ENCODE results near the gene FGD6. TPM values are rescaled to one million over a fixed set of nuclear protein-coding genes. Genes with fewer than 3 reads are reported as not detected.

FGD6 gene
- polyA plus RNA-seq, 1 donor (not counting 4 experiments of a cell fraction or from before 2014, with no cell fraction given), result 54.2 TPM

DNA sequence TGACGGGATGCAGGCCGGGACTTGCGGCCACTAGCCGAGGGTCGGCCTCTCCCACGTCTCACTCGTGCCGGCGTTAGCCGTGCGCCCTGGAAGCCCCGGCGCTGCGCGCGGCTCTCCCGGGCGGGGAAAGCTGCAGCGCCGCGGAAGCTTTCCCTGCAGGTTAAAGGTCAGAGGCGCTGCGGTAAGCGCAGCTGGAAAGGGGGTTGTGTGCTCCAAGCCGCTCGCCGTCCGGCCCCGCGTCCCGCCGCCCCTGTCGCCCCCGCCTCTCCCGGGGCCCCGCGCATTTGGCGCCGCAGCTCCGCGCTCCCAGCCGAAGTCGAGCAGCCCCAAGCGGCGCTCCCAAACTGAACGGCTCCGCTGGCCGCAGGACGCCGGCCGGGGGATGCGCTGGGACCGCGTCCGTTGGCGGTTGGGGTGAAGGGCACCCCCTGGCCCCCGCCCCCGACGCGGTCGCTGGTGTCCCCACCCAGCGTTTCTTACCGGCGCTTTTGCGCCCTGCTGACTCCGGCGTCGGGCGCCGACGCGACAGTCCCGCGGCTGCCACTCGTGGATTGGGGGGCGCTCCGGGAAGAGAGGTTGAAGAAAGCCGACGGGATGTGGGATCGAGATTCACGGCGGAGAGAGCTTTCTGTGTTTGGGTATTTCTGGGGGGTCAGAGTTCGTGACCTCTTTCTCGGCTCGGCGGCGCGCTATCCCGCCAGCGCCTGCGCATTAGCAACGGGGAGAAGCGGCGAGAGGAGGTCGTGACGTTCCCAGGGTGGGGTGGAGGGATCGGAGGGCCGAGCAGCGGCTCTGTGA is 144.2 kb downstream of the FGD6 start, which contains the start of gene NR2C1:
Gene NR2C1 (minus strand): TSS at position 719 of the 798 bp plus-strand sequence. CDS start 6,234 bp downstream, outside the sequence.
- peak within 1 kb of the TSS; percentile 77 to 90 (median 79) for H3K4me3 ChIP-seq (ENCODE audit: control insufficient read depth in 2 of 3, extremely low read depth in 1 of 3, insufficient read depth in 2 of 3, low read depth in 1 of 3, low read length in 3 of 3)
- no peaks in the 10 kb centered on the region for H4K20me1 ChIP-seq (ENCODE audit: control insufficient read depth, extremely low read depth, insufficient read depth, low read length)
- H3K9me3 ChIP-seq (ENCODE audit: control insufficient read depth, low read depth, low read length), result no peaks in the 10 kb centered on the region
- H3K27me3 ChIP-seq (ENCODE audit: control insufficient read depth, extremely low read depth, insufficient read depth, low read length), result no peaks in the 10 kb centered on the region
- peaks cover 40% of the 10 kb centered on the region for H3K79me2 ChIP-seq (ENCODE audit: control insufficient read depth, insufficient read depth, low read length)
- H3K9me1 ChIP-seq (ENCODE audit: control insufficient read depth, extremely low read depth, insufficient read depth, low read length), result no peaks in the 10 kb centered on the region
- TF ChIP-seq, protein P1, sequence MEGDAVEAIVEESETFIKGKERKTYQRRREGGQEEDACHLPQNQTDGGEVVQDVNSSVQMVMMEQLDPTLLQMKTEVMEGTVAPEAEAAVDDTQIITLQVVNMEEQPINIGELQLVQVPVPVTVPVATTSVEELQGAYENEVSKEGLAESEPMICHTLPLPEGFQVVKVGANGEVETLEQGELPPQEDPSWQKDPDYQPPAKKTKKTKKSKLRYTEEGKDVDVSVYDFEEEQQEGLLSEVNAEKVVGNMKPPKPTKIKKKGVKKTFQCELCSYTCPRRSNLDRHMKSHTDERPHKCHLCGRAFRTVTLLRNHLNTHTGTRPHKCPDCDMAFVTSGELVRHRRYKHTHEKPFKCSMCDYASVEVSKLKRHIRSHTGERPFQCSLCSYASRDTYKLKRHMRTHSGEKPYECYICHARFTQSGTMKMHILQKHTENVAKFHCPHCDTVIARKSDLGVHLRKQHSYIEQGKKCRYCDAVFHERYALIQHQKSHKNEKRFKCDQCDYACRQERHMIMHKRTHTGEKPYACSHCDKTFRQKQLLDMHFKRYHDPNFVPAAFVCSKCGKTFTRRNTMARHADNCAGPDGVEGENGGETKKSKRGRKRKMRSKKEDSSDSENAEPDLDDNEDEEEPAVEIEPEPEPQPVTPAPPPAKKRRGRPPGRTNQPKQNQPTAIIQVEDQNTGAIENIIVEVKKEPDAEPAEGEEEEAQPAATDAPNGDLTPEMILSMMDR (optimal IDR thresholded peaks at IDR 0.05 in 1 of 3, IDR thresholded peaks at IDR 0.05 in 1 of 3, conservative IDR thresholded peaks at IDR 0.05 in 1 of 3; ENCODE audit: extremely low read depth in 1 of 3, insufficient read depth in 2 of 3, low read length in 3 of 3), result no peak
- no peak for TF ChIP-seq EZH2 (IDR thresholded peaks at IDR 0.05; ENCODE audit: low read length)
- peak; percentile 46 for FAIRE-seq
- H3K4me1 ChIP-seq (ENCODE audit: control insufficient read depth, extremely low read depth, insufficient read depth, low read length), result peaks cover 3% of the 10 kb centered on the region
- peaks cover 0 to 3% of the 10 kb centered on the region in 2 experiments for H3K36me3 ChIP-seq (ENCODE audit: control insufficient read depth in 2 of 2, extremely low read depth in 1 of 2, insufficient read depth in 2 of 2, low read length in 2 of 2)
- H3K27ac ChIP-seq (ENCODE audit: control insufficient read depth, insufficient read depth, low read length), result peak within 1 kb of the TSS; percentile 85
- DNase-seq (ENCODE audit: low read depth, low spot score), result no peak
- peak within 1 kb of the TSS; percentile 91 for H2AFZ ChIP-seq (ENCODE audit: control insufficient read depth, low read length)
- H3K4me2 ChIP-seq (ENCODE audit: control insufficient read depth, extremely low read depth, insufficient read depth, low read depth, low read length), result peak within 1 kb of the TSS; percentile 82
- peak within 1 kb of the TSS; percentile 89 for H3K9ac ChIP-seq (ENCODE audit: control insufficient read depth, extremely low read depth, insufficient read depth, low read length)
- dilution Hi-C loops (cut with MboI; ENCODE audit: extremely low pct_ligation_motif_present, low sequenced_read_pairs), result no loop called here

DNA sequence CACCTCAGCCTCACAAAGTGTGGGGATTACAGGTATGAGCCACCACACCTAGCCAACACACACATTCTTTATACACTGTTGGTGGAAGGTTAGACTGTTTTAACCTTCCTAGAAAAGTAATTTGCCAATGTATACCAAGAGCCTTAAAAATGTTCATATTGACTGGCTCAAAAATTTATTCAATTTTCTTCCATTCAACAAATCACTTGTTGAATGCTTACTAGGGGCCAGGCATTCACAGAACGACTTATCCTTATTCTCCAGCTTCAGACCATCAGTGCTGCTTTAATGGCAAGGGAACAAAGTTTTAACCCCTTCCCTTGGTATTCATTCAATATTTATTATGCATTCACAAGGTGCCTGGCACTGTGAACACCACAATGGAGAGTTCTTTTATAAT is 146.9 kb downstream of the FGD6 start:
- Histone ChIP-seq H3K9ac (ENCODE audit: control insufficient read depth, extremely low read depth, insufficient read depth, low read length) (no peak overlapping the region), H3K9me3 (ENCODE audit: control insufficient read depth, low read depth, low read length) (no peaks in the 10 kb centered on the region), H3K4me3 (ENCODE audit: control insufficient read depth in 2 of 3, extremely low read depth in 1 of 3, insufficient read depth in 2 of 3, low read depth in 1 of 3, low read length in 3 of 3) (no peak overlapping the region), H3K79me2 (ENCODE audit: control insufficient read depth, insufficient read depth, low read length) (peaks cover 42% of the 10 kb centered on the region), H2AFZ (ENCODE audit: control insufficient read depth, low read length) (no peak overlapping the region), H3K4me2 (ENCODE audit: control insufficient read depth, extremely low read depth, insufficient read depth, low read depth, low read length) (no peak overlapping the region), H3K9me1 (ENCODE audit: control insufficient read depth, extremely low read depth, insufficient read depth, low read length) (no peaks in the 10 kb centered on the region), H4K20me1 (ENCODE audit: control insufficient read depth, extremely low read depth, insufficient read depth, low read length) (no peaks in the 10 kb centered on the region), H3K27ac (ENCODE audit: control insufficient read depth, insufficient read depth, low read length) (no peak overlapping the region), H3K4me1 (ENCODE audit: control insufficient read depth, extremely low read depth, insufficient read depth, low read length) (peaks cover 3% of the 10 kb centered on the region), H3K36me3 (ENCODE audit: control insufficient read depth in 2 of 2, extremely low read depth in 1 of 2, insufficient read depth in 2 of 2, low read length in 2 of 2) (peaks cover 5% of the 10 kb centered on the region in 2 experiments), H3K27me3 (ENCODE audit: control insufficient read depth, extremely low read depth, insufficient read depth, low read length) (no peaks in the 10 kb centered on the region)
- no peak for DNase-seq (ENCODE audit: low read depth, low spot score)
- no peak for FAIRE-seq
- dilution Hi-C loops (cut with MboI; ENCODE audit: extremely low pct_ligation_motif_present, low sequenced_read_pairs), result no loop called here
- TF ChIP-seq, protein P1 (optimal IDR thresholded peaks at IDR 0.05 in 1 of 3, IDR thresholded peaks at IDR 0.05 in 1 of 3, conservative IDR thresholded peaks at IDR 0.05 in 1 of 3; ENCODE audit: extremely low read depth in 1 of 3, insufficient read depth in 2 of 3, low read length in 3 of 3), result no peak
- TF ChIP-seq EZH2 (IDR thresholded peaks at IDR 0.05; ENCODE audit: low read length), result no peak

Measured in keratinocyte (primary cell).